K562 (cell line): Measurements from ENCODE around the gene ST8SIA1. TPM values are rescaled to one million over a fixed set of nuclear protein-coding genes. Genes with fewer than 3 reads are reported as not detected.
"Not testable (repeated sequence)": the region's sequence is repeated elsewhere in the genome, so short reads cannot be mapped to it uniquely, and the experiment has no call there.

Source experiments
- ATAC-seq: fragments of 200-7000 bp; cut with Tn5 transposase; 3 replicates; pipeline ENCODE4 v1.9.1; 2020; ENCODE audit warnings: moderate library complexity
- BruUV-seq: library from RNA; stranded (reverse); fragments of 400-500 nt; replicated peaks from 2 replicates; lab custom pipeline; 2021; lab: Mats Ljungman, UMichigan
- CTCF ChIA-PET: fragments of 300-600 bp; formaldehyde crosslinking; extraction: SDS; loops from one replicate; lab custom pipeline; 2021; ENCODE audit warnings: low intra/inter-chr PET ratio; lab: Yijun Ruan, JAX
- POLR2A ChIA-PET: fragments of 300-600, 350-650 bp; sonication (Branson Sonifier 250); formaldehyde crosslinking; extraction: SDS; loops from one replicate; lab custom pipeline; 2021; ENCODE audit warnings: antibody characterized with exemption, inconsistent platforms; lab: Yijun Ruan, JAX
- DNase-seq, 4 experiments: peaks; one replicate each; pipeline versions ENCODE4 v3.0.0 to v3.0.0-alpha.2; 2011 to 2018; ENCODE audit warnings: low spot score in 3 of 4, mixed read lengths in 3 of 4; ENCODE audit errors: extremely low read depth in 1 of 4
- FAIRE-seq: peaks from 2 replicates; lab custom pipeline; 2011; peaks lifted over from hg19 to GRCh38; lab: Jason Lieb, UNC
- H2AFZ ChIP-seq: 2 replicates; pipeline ENCODE4 v1.6.0; 2011; ENCODE audit warnings: low read depth, low read length, control low read depth, inconsistent platforms
- H3K27ac ChIP-seq: fragments of 200-600 bp; 3 replicates; pipeline ENCODE4 v1.8.0; 2011; ENCODE audit warnings: low read depth, mild to moderate bottlenecking, control low read depth, inconsistent platforms, low read length, moderate library complexity, mixed read lengths; ENCODE audit errors: extremely low read depth
- H3K27me3 ChIP-seq, 2 experiments: fragments of 300-600 bp in 1 of 2; 2 replicates in 1 of 2; 3 replicates in 1 of 2; pipeline versions ENCODE4 v1.6.0 to v1.8.0; 2011; ENCODE audit warnings: inconsistent platforms in 2 of 2, low read length in 2 of 2, mild to moderate bottlenecking in 1 of 2, mixed read lengths in 1 of 2, moderate library complexity in 1 of 2; ENCODE audit not compliant: control insufficient read depth in 2 of 2, insufficient read depth in 2 of 2
- H3K36me3 ChIP-seq: fragments of 300-600 bp; 3 replicates; pipeline ENCODE4 v1.8.0; 2011; ENCODE audit warnings: mild to moderate bottlenecking, low read length, inconsistent platforms; ENCODE audit not compliant: control insufficient read depth, insufficient read depth
- H3K4me1 ChIP-seq, 2 experiments: fragments of 200-600 bp in 1 of 2; replicated peaks in 1 of 2; 2 replicates in 1 of 2; 3 replicates in 1 of 2; pipeline versions ENCODE4 v1.5.1 to v1.8.0; 2011; ENCODE audit warnings: inconsistent platforms in 2 of 2, low read length in 2 of 2, mild to moderate bottlenecking in 1 of 2, mixed read lengths in 1 of 2, moderate library complexity in 1 of 2; ENCODE audit not compliant: control insufficient read depth in 2 of 2, insufficient read depth in 2 of 2
- H3K4me2 ChIP-seq: 2 replicates; pipeline ENCODE4 v1.6.1; 2011; ENCODE audit warnings: low read length, control low read depth, inconsistent platforms, mixed read lengths; ENCODE audit not compliant: insufficient read depth
- H3K4me3 ChIP-seq: fragments of 200-600 bp; sonication (generic), shearing (Covaris generic); 2 replicates; pipeline ENCODE4 v1.5.1; 2016; ENCODE audit warnings: control low read depth, inconsistent platforms
- H3K79me2 ChIP-seq: fragments of 200-600 bp; 3 replicates; pipeline ENCODE4 v1.8.0; 2011; ENCODE audit warnings: low read length, inconsistent platforms; ENCODE audit not compliant: control insufficient read depth, insufficient read depth
- H3K9ac ChIP-seq, 2 experiments: 2 replicates each; pipeline versions ENCODE4 v1.6.0 to v1.6.1; 2011; ENCODE audit warnings: low read depth in 2 of 2, low read length in 2 of 2, control low read depth in 1 of 2, inconsistent platforms in 1 of 2, mild to moderate bottlenecking in 1 of 2, mixed read lengths in 1 of 2; ENCODE audit not compliant: insufficient read depth in 1 of 2
- H3K9me1 ChIP-seq: one replicate; pipeline ENCODE4 v1.6.0; 2011; ENCODE audit warnings: inconsistent platforms, mild to moderate bottlenecking, low read length, moderate library complexity; ENCODE audit not compliant: control insufficient read depth, insufficient read depth
- H3K9me3 ChIP-seq: replicated peaks from 2 replicates; pipeline ENCODE4 v1.5.1; 2011; ENCODE audit warnings: low read depth, low read length, inconsistent platforms; ENCODE audit not compliant: control insufficient read depth, insufficient read depth
- H4K20me1 ChIP-seq: replicated peaks from 2 replicates; pipeline ENCODE4 v1.6.1; 2011; ENCODE audit warnings: low read length, inconsistent platforms, mixed read lengths; ENCODE audit not compliant: control insufficient read depth, insufficient read depth
- WGBS: fragments of 100-300 bp; shearing (Covaris generic); methylation state at CpG from one replicate; pipeline ENCODE4 v1.1.6; 2016; ENCODE audit warnings: low coverage, mixed read lengths; ENCODE audit not compliant: insufficient coverage; ENCODE audit errors: missing lambda C conversion rate; 5-methylcytosine and 5-hydroxymethylcytosine counted together
- in situ Hi-C: fragments of 300-500 bp; cut with MboI; formaldehyde crosslinking; loops from 4 replicates; pipeline ENCODE4 v1.15.0; 2018; ENCODE audit warnings: inconsistent platforms, mixed read lengths
- intact Hi-C: fragments of 100-400 bp; cut with micrococcal nuclease; formaldehyde crosslinking; loops from 2 replicates; pipeline ENCODE4 v1.14.2; 2022
- polyA plus RNA-seq, 8 experiments: library from polyadenylated mRNA; depleted of rRNA in 4 of 8; stranded (reverse) in 5 of 8; unstranded in 3 of 8; fragments of >200 nt; fragmentation: Nextera tagmentation in 2 of 8; fragmentation: Illumina TruSeq in 1 of 8; extraction: Ambion mirVana in 2 of 8; extraction: Trizol in 1 of 8; gene quantifications; 2 replicates each; pipeline versions ENCODE4 v1.2.1 to v1.2.3, GENCODE V29; 2011 to 2014; ENCODE audit warnings: inconsistent platforms in 1 of 8, missing spikeins in 1 of 8
- total RNA-seq, 7 experiments: library from RNA; depleted of rRNA in 6 of 7; stranded (reverse); fragments of >200 nt in 6 of 7; fragmentation: Illumina TruSeq in 2 of 7; extraction: Trizol in 2 of 7; gene quantifications; 2 replicates each; pipeline versions ENCODE4 v1.2.1 to v1.2.3, GENCODE V29; 2011 to 2021; ENCODE audit warnings: low replicate concordance in 1 of 7

The ST8SIA1 gene
- total and polyA plus RNA-seq, 9 of the 15 experiments (the other 6 are each of a cell fraction or from before 2014, with no cell fraction given) = 0.86 to 26.3 (median 4.3) TPM

GRCh38 chr12:22149286-22149685, 185.2 kb downstream of the ST8SIA1 start:
- ATAC-seq, H3K79me2 ChIP-seq, H3K4me1 ChIP-seq, H3K36me3 ChIP-seq, H3K27ac ChIP-seq, FAIRE-seq, POLR2A ChIA-PET, CTCF ChIA-PET, H3K9ac ChIP-seq, DNase-seq, H3K4me3 ChIP-seq, BruUV-seq, H4K20me1 ChIP-seq, H3K27me3 ChIP-seq, H3K9me3 ChIP-seq, H3K9me1 ChIP-seq, H2AFZ ChIP-seq, in situ Hi-C loops, H3K4me2 ChIP-seq, intact Hi-C loops: not testable (repeated sequence)
- 0% methylated on average over 4 of the region's 4 CpGs for WGBS

GRCh38 chr12:22146686-22147085, 187.8 kb downstream of the ST8SIA1 start:
- not testable (repeated sequence) for H3K79me2 ChIP-seq, H3K4me2 ChIP-seq, H4K20me1 ChIP-seq

More at GRCh38 chr12:22146686-22147085, 187.8 kb downstream of the ST8SIA1 start:
- in situ Hi-C loops, CTCF ChIA-PET, H3K9ac ChIP-seq, H3K4me3 ChIP-seq, H2AFZ ChIP-seq, POLR2A ChIA-PET, DNase-seq, H3K9me3 ChIP-seq, H3K36me3 ChIP-seq, H3K9me1 ChIP-seq, H3K4me1 ChIP-seq, FAIRE-seq, intact Hi-C loops, ATAC-seq, BruUV-seq, H3K27me3 ChIP-seq, H3K27ac ChIP-seq: not testable (repeated sequence)
- 0% methylated on average over 3 of the region's 4 CpGs for WGBS

Other genes starting within 250 kb of the ST8SIA1 start
- gene C2CD5, start 209.8 kb upstream of the ST8SIA1 start, total RNA-seq (2014; rRNA removed) = 6.6 and 13.2 TPM in 2 replicates
- 16.0 and 16.8 TPM in 2 replicates for gene C2CD5, start 209.8 kb upstream of the ST8SIA1 start, total RNA-seq (2014; rRNA removed; fragmentation: Illumina TruSeq; extraction: Trizol)
- gene C2CD5, start 209.8 kb upstream of the ST8SIA1 start, total RNA-seq (2015; rRNA removed; fragmentation: Illumina TruSeq; extraction: Trizol) = 14.3 and 14.4 TPM in 2 replicates
- 15.4 and 16.4 TPM in 2 replicates for gene C2CD5, start 209.8 kb upstream of the ST8SIA1 start, total RNA-seq (2021)
- 22.8 and 24.1 TPM in 2 replicates for gene C2CD5, start 209.8 kb upstream of the ST8SIA1 start, polyA plus RNA-seq (2011; rRNA removed)
- 14.7 and 18.8 TPM in 2 replicates for gene C2CD5, start 209.8 kb upstream of the ST8SIA1 start, polyA plus RNA-seq (2014; fragmentation: Illumina TruSeq; extraction: Trizol)
- gene C2CD5, start 209.8 kb upstream of the ST8SIA1 start, polyA plus RNA-seq (2014; fragmentation: Nextera tagmentation; extraction: Ambion mirVana) = 1 to 10 TPM; 5.1 to 9.3 TPM
- 10.9 and 16.4 TPM in 2 replicates for gene C2CD5, start 209.8 kb upstream of the ST8SIA1 start, polyA plus RNA-seq (2014; rRNA removed)